Fibroblast of lung (primary cell): ENCODE data around the gene RELL2.

Source experiments
- EZH2 ChIP-seq: IDR thresholded peaks from 2 replicates; pipeline ENCODE4 v1.5.1; 2012; ENCODE audit warnings: low read length, control low read depth, mild to moderate bottlenecking; ENCODE audit errors: missing control alignments
- TF ChIP-seq, protein P1 (sequence below), 2 donors: IDR thresholded peaks in 1 of 2; conservative IDR thresholded peaks in 1 of 2; 1 replicate in 1 of 2; 2 replicates in 1 of 2; pipeline ENCODE4 v1.5.1; 2011 to 2012; ENCODE audit warnings: low read length in 2 of 2, control low read depth in 1 of 2, inconsistent platforms in 1 of 2, low read depth in 1 of 2, mild to moderate bottlenecking in 1 of 2

GRCh38 chr5:141617682-141618029 lies 19.1 kb upstream of the RELL2 start:
- TF ChIP-seq, protein P1, sequence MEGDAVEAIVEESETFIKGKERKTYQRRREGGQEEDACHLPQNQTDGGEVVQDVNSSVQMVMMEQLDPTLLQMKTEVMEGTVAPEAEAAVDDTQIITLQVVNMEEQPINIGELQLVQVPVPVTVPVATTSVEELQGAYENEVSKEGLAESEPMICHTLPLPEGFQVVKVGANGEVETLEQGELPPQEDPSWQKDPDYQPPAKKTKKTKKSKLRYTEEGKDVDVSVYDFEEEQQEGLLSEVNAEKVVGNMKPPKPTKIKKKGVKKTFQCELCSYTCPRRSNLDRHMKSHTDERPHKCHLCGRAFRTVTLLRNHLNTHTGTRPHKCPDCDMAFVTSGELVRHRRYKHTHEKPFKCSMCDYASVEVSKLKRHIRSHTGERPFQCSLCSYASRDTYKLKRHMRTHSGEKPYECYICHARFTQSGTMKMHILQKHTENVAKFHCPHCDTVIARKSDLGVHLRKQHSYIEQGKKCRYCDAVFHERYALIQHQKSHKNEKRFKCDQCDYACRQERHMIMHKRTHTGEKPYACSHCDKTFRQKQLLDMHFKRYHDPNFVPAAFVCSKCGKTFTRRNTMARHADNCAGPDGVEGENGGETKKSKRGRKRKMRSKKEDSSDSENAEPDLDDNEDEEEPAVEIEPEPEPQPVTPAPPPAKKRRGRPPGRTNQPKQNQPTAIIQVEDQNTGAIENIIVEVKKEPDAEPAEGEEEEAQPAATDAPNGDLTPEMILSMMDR (conservative IDR thresholded peaks at IDR 0.05 in 1 of 2, IDR thresholded peaks at IDR 0.05 in 1 of 2; ENCODE audit: low read depth in 1 of 2, low read length in 2 of 2) = no peak
- TF ChIP-seq EZH2 = no peak
